ENCODE measurements around the gene CD6.

DNA sequence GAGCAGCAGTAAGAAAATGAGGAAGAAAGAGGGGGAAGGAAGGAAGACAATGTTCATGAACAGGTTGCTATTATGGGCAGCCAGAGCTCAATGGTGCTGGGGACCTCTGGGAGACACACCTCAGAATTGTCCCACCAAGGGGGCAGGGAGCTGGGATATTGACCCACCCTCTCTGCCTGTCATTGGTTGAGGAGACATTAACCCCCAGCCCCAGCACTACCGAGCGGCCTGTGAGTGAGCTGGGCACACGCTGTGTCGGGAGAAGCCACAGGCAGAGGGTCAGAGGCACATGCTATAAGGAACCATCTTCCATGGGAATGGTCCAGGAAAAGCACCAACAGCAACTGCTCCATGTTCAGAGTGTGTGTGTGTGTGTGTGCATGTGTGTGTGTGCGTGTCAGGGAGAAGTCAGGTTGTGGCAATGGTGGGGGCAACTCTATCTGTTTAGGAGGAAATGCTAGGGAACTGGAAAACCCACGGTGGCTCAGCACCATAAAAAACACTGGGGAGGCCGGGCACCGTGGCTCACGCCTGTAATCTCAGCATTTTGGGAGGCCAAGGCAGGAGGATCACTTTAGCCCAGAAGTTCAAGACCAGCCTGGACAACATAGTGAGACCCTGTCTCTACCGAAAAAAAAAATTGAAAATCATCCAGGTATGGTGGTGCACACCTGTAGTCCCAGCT lies 49.2 kb downstream of the CD6 start:
- TF ChIP-seq EZH2 (IDR thresholded peaks at IDR 0.05; ENCODE audit: borderline replicate concordance, control insufficient read depth, low read depth, low read length) = no peak
- TF ChIP-seq POLR2A (IDR thresholded peaks at IDR 0.05; ENCODE audit: low read depth, low read length) = no peak
- TF ChIP-seq, protein P1, sequence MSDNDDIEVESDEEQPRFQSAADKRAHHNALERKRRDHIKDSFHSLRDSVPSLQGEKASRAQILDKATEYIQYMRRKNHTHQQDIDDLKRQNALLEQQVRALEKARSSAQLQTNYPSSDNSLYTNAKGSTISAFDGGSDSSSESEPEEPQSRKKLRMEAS (IDR thresholded peaks at IDR 0.05; ENCODE audit: low read depth, low read length) = no peak
- TF ChIP-seq BACH1 (IDR thresholded peaks at IDR 0.05; ENCODE audit: borderline replicate concordance) = no peak
- no peak for TF ChIP-seq NRF1 (conservative IDR thresholded peaks at IDR 0.05; ENCODE audit: low read depth, low read length)
- TF ChIP-seq SRF (IDR thresholded peaks at IDR 0.05; ENCODE audit: low read depth in 2 of 2, low read length in 2 of 2) = no peak
- TF ChIP-seq NFIC (IDR thresholded peaks at IDR 0.05; ENCODE audit: low read depth, low read length) = no peak
- TF ChIP-seq, protein P2, sequence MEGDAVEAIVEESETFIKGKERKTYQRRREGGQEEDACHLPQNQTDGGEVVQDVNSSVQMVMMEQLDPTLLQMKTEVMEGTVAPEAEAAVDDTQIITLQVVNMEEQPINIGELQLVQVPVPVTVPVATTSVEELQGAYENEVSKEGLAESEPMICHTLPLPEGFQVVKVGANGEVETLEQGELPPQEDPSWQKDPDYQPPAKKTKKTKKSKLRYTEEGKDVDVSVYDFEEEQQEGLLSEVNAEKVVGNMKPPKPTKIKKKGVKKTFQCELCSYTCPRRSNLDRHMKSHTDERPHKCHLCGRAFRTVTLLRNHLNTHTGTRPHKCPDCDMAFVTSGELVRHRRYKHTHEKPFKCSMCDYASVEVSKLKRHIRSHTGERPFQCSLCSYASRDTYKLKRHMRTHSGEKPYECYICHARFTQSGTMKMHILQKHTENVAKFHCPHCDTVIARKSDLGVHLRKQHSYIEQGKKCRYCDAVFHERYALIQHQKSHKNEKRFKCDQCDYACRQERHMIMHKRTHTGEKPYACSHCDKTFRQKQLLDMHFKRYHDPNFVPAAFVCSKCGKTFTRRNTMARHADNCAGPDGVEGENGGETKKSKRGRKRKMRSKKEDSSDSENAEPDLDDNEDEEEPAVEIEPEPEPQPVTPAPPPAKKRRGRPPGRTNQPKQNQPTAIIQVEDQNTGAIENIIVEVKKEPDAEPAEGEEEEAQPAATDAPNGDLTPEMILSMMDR (IDR thresholded peaks at IDR 0.05 in 2 of 3, conservative IDR thresholded peaks at IDR 0.05 in 1 of 3; ENCODE audit: control insufficient read depth in 2 of 3, extremely low read depth in 1 of 3, insufficient read depth in 1 of 3, low read depth in 3 of 3, low read length in 3 of 3) = no peak
- TF ChIP-seq ATF7 (IDR thresholded peaks at IDR 0.05; ENCODE audit: low read depth) = no peak
